OCI-LY7 (cell line): Measurements from ENCODE around the gene MAN1C1. TPM values are rescaled to one million over a fixed set of nuclear protein-coding genes. Genes with fewer than 3 reads are reported as not detected.

ENCODE experiments used
- BruUV-seq: library from RNA; stranded (reverse); fragments of 400-500 nt; replicated peaks from 2 replicates; lab custom pipeline; 2021; lab: Mats Ljungman, UMichigan
- CTCF ChIA-PET: fragments of 300-600 bp; sonication (Branson Sonifier 250); formaldehyde crosslinking; loops from one replicate; lab custom pipeline; 2022; ENCODE audit warnings: antibody characterized with exemption; ENCODE audit not compliant: unreplicated experiment; lab: Charles Lee
- POLR2A ChIA-PET: fragments of 300-600 bp; sonication (Branson Sonifier 250); formaldehyde crosslinking; loops from one replicate; lab custom pipeline; 2022; ENCODE audit warnings: antibody characterized with exemption; lab: Charles Lee
- DNase-seq: peaks from one replicate; pipeline ENCODE4 v3.0.0-alpha.2; 2015; ENCODE audit warnings: low spot score
- H2AFZ ChIP-seq: fragments of 200-600 bp; sonication (generic), shearing (Covaris generic); 2 replicates; pipeline ENCODE4 v1.6.1; 2014; ENCODE audit warnings: mild to moderate bottlenecking, antibody characterized with exemption, low read length, moderate library complexity
- H3K27ac ChIP-seq: fragments of 200-600 bp; sonication (generic); 2 replicates; pipeline ENCODE4 v1.5.1; 2014; ENCODE audit warnings: mixed run types, low read depth, mild to moderate bottlenecking, moderate library complexity, low read length, inconsistent platforms; ENCODE audit not compliant: poor library complexity, severe bottlenecking
- H3K36me3 ChIP-seq: fragments of 200-600 bp; sonication (generic); 2 replicates; pipeline ENCODE4 v1.6.1; 2014; ENCODE audit warnings: mild to moderate bottlenecking, antibody characterized with exemption, low read length, moderate library complexity, mixed read lengths; ENCODE audit not compliant: insufficient read depth
- H3K4me1 ChIP-seq: fragments of 200-600 bp; sonication (generic); 2 replicates; pipeline ENCODE4 v1.5.1; 2014; ENCODE audit warnings: mild to moderate bottlenecking, low read length; ENCODE audit not compliant: insufficient read depth, poor library complexity, severe bottlenecking
- H3K4me2 ChIP-seq: fragments of 200-600 bp; sonication (generic); 2 replicates; pipeline ENCODE4 v1.6.1; 2014; ENCODE audit warnings: mild to moderate bottlenecking, low read length
- H3K4me3 ChIP-seq: fragments of 200-600 bp; sonication (generic); 2 replicates; pipeline ENCODE4 v1.5.1; 2014; ENCODE audit warnings: mild to moderate bottlenecking, low read depth, low read length; ENCODE audit not compliant: poor library complexity, severe bottlenecking
- H3K79me2 ChIP-seq: fragments of 200-600 bp; sonication (generic); 2 replicates; pipeline ENCODE4 v1.6.1; 2016; ENCODE audit warnings: low read depth, mild to moderate bottlenecking, low read length, moderate library complexity, mixed read lengths; ENCODE audit not compliant: insufficient read depth
- H3K9me2 ChIP-seq: fragments of 200-600 bp; sonication (generic); 2 replicates; pipeline ENCODE4 v1.6.1; 2016; ENCODE audit warnings: mild to moderate bottlenecking, low read length, mixed read lengths; ENCODE audit not compliant: insufficient read depth
- H3K9me3 ChIP-seq: fragments of 200-600 bp; sonication (generic); 2 replicates; pipeline ENCODE4 v1.6.1; 2014; ENCODE audit warnings: mild to moderate bottlenecking, mixed run types, low read length, mixed read lengths
- H4K20me1 ChIP-seq: fragments of 200-600 bp; sonication (generic); 2 replicates; pipeline ENCODE4 v1.6.1; 2014; ENCODE audit warnings: mild to moderate bottlenecking, antibody characterized with exemption, low read length, moderate library complexity, mixed read lengths; ENCODE audit not compliant: insufficient read depth
- EZH2phosphoT487 ChIP-seq: fragments of 200-600 bp; sonication (generic); IDR thresholded peaks from 2 replicates; pipeline ENCODE4 v1.6.1; 2018; ENCODE audit warnings: low read depth, borderline replicate concordance, mild to moderate bottlenecking, mixed run types, antibody characterized with exemption, low read length, moderate library complexity, mixed read lengths
- intact Hi-C: fragments of 100-400 bp; cut with micrococcal nuclease; formaldehyde crosslinking; loops from one replicate; pipeline ENCODE4 v1.10.0; 2022; ENCODE audit not compliant: unreplicated experiment
- total RNA-seq, 2 experiments: library from RNA; depleted of rRNA in 1 of 2; stranded (reverse); fragments of >200 nt in 1 of 2; shearing (Covaris generic) in 1 of 2; gene quantifications; 2 replicates each; pipeline ENCODE4 v1.2.3, GENCODE V29; 2014 to 2022
- TF ChIP-seq, protein P1 (sequence below): fragments of 200-600 bp; sonication (generic); conservative IDR thresholded peaks from 2 replicates; pipeline ENCODE4 v1.5.1; 2014; ENCODE audit warnings: mild to moderate bottlenecking, antibody characterized with exemption, low read length, moderate library complexity, mixed read lengths

Gene MAN1C1
- total RNA-seq, 2 experiments from 2014 or later = 3.0 to 4.9 TPM

DNA sequence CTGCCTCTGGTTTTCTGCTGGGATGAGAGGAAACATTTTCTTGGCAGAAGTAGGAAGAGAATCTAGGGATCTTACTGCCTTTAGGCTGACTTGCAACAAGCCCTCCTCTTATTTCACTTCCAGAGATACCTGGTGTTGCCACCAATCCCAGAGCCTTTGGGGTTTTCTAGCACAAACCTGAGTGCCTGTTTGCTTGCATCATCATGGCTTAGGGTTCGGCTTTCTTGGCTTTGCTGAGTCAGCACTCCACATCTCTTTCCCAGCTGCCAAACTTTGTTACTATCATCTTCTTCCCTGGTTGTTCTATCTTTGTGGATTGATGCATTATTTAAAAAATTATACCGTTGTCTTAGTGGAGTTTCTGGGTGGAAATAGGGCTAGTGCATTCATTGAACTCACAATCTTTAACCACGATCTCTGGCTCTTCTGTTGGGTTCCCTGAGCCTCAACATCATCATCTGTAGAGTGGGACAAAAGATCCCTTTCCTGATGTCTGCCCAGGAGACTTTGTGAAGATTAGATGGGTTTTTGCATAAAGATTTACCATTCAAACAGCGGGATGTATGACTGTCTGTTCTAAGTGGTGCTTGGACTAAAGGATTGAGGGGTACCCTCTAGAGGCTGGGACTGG is 106.8 kb downstream of the MAN1C1 start:
- H3K4me3 ChIP-seq = no peak overlapping the region
- H3K9me3 ChIP-seq = no peaks in the 10 kb centered on the region
- no peaks in the 10 kb centered on the region for H3K36me3 ChIP-seq
- H4K20me1 ChIP-seq = no peaks in the 10 kb centered on the region
- H3K27ac ChIP-seq = no peak overlapping the region
- H2AFZ ChIP-seq = no peak overlapping the region
- no TSS peak for BruUV-seq
- DNase-seq = no peak
- no peaks in the 10 kb centered on the region for H3K79me2 ChIP-seq
- POLR2A ChIA-PET = no interaction called here
- CTCF ChIA-PET = no interaction called here
- no peaks in the 10 kb centered on the region for H3K4me1 ChIP-seq
- no peak for TF ChIP-seq EZH2phosphoT487
- TF ChIP-seq, protein P1, sequence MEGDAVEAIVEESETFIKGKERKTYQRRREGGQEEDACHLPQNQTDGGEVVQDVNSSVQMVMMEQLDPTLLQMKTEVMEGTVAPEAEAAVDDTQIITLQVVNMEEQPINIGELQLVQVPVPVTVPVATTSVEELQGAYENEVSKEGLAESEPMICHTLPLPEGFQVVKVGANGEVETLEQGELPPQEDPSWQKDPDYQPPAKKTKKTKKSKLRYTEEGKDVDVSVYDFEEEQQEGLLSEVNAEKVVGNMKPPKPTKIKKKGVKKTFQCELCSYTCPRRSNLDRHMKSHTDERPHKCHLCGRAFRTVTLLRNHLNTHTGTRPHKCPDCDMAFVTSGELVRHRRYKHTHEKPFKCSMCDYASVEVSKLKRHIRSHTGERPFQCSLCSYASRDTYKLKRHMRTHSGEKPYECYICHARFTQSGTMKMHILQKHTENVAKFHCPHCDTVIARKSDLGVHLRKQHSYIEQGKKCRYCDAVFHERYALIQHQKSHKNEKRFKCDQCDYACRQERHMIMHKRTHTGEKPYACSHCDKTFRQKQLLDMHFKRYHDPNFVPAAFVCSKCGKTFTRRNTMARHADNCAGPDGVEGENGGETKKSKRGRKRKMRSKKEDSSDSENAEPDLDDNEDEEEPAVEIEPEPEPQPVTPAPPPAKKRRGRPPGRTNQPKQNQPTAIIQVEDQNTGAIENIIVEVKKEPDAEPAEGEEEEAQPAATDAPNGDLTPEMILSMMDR = no peak
- no peak overlapping the region for H3K4me2 ChIP-seq
- H3K9me2 ChIP-seq = no peaks in the 10 kb centered on the region
- intact Hi-C loops = no loop called here

DNA sequence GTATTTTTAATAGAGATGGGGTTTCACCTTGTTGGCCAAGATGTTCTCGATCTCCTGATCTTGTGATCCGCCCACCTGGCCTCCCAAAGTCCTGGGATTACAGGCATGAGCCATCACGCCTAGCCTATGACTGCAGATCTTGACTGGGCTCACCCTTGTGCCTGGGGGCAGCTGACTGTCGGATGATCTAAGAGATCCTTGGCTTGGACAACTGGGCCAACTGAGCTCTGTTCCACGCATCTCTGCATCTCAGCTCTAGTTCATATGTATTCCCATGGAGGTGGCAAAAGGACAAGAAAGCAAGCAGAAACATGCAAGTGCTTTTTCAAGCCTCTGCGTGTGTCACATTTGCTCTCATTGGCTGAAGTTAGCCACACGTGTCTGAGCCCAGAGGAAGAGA is 107.6 kb downstream of the MAN1C1 start:
- intact Hi-C loops = no loop called here
- no TSS peak for BruUV-seq
- Histone ChIP-seq H3K4me1 (no peaks in the 10 kb centered on the region), H2AFZ (no peak overlapping the region), H3K79me2 (no peaks in the 10 kb centered on the region), H4K20me1 (no peaks in the 10 kb centered on the region), H3K27ac (no peak overlapping the region), H3K4me2 (no peak overlapping the region), H3K36me3 (no peaks in the 10 kb centered on the region), H3K9me2 (no peaks in the 10 kb centered on the region), H3K4me3 (no peak overlapping the region), H3K9me3 (no peaks in the 10 kb centered on the region)
- POLR2A ChIA-PET = interaction anchor here (0.7 kb wide), 1 partner anchor 13 kb away, joined by 3 read pairs; no protein-coding TSS in a partner anchor
- TF ChIP-seq EZH2phosphoT487 = no peak
- TF ChIP-seq, protein P1 = no peak
- no peak for DNase-seq
- CTCF ChIA-PET = no interaction called here

DNA sequence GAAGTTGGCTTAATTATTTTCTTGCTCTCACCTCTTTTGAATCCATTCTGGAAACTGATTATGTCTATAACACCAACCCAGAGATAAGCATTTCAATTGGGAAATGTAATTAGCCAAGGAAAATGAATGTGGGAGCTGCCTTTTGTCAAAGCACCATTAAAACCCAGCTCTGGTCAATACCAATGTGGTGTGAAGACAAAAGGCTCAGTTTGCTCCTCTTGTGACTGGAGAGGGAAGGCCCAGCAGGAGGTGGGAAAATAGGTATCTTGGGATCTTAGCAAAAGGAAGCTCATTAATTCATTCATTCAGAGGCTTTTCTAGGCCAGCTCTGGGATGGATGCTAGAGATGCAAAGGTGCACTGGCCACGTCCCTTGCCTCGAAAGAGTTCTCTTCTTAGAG is 108.4 kb downstream of the MAN1C1 start:
- no TSS peak for BruUV-seq
- Histone ChIP-seq H4K20me1 (no peaks in the 10 kb centered on the region), H3K27ac (no peak overlapping the region), H3K79me2 (no peaks in the 10 kb centered on the region), H3K4me1 (peaks cover 3% of the 10 kb centered on the region), H3K36me3 (no peaks in the 10 kb centered on the region), H2AFZ (no peak overlapping the region), H3K9me2 (no peaks in the 10 kb centered on the region), H3K4me2 (no peak overlapping the region), H3K9me3 (no peaks in the 10 kb centered on the region), H3K4me3 (no peak overlapping the region)
- no peak for DNase-seq
- CTCF ChIA-PET = no interaction called here
- POLR2A ChIA-PET = interaction anchor here (0.8 to 1.1 kb wide), 2 partner anchors 8 to 14 kb away, joined by 3 to 5 read pairs; no protein-coding TSS in a partner anchor
- intact Hi-C loops = no loop called here
- no peak for TF ChIP-seq EZH2phosphoT487
- TF ChIP-seq, protein P1 = no peak
